ENCODE measurements around the gene JAM2. TPM values are rescaled to one million over a fixed set of nuclear protein-coding genes. Genes with fewer than 3 reads are reported as not detected.
A peak's percentile ranks its signal among the peaks of the same experiment; 100 is the strongest.

Gene JAM2
- polyA plus RNA-seq, 2 of the 4 experiments (the other 2 are of a cell fraction) = 0.01 TPM

GRCh38 chr21:25639551-25640201, 618 bp downstream of the JAM2 start:
- POLR2A ChIA-PET = no interaction called here
- Histone ChIP-seq H3K4me1 (peaks cover 4% of the 10 kb centered on the region; the same call in 1 of the 3 replicates), H3K4me2 (peak overlapping the region; percentile 94), H3K9me3 (no peaks in the 10 kb centered on the region), H3K27ac (peak overlapping the region in 1 of 2 experiments; percentile 48; a peak in 2 of 6 replicates), H3K4me3 (peak overlapping the region; percentile 46)
- CTCF ChIA-PET = interaction anchor here (1.3 to 1.5 kb wide), 2 partner anchors 31 to 73 kb away, joined by 3 to 4 read pairs; no protein-coding TSS in a partner anchor
- peak in 1 of 2 experiments; percentile 15 for DNase-seq (ENCODE audit: low read depth in 1 of 2, low spot score in 1 of 2)
- FAIRE-seq = no peak
- ATAC-seq = peak; percentile 90 to 93
- no peak for TF ChIP-seq RARB (CRISPR knock-in tag; IDR thresholded peaks at IDR 0.05)
- no peak for TF ChIP-seq PHF8 (IDR thresholded peaks at IDR 0.05; ENCODE audit: borderline replicate concordance, low read depth)
- TF ChIP-seq KDM1A (IDR thresholded peaks at IDR 0.05; ENCODE audit: low read depth) = no peak
- TF ChIP-seq NPAS2 (CRISPR knock-in tag; IDR thresholded peaks at IDR 0.05; ENCODE audit: borderline replicate concordance) = no peak
- TF ChIP-seq TFCP2L1 (CRISPR knock-in tag; IDR thresholded peaks at IDR 0.05) = no peak
- TF ChIP-seq BCL3 (IDR thresholded peaks at IDR 0.05) = no peak
- TF ChIP-seq HEYL (CRISPR knock-in tag; IDR thresholded peaks at IDR 0.05) = no peak
- no peak for TF ChIP-seq RFX5 (IDR thresholded peaks at IDR 0.05)
- no peak for TF ChIP-seq ZC3H11A (IDR thresholded peaks at IDR 0.05)
- TF ChIP-seq MAFK (IDR thresholded peaks at IDR 0.05; ENCODE audit: partially characterized antibody) = no peak
- 0% methylated on average over 3 of the region's 40 CpGs for WGBS (ENCODE audit: missing lambda C conversion rate)

- TF ChIP-seq EP300 (IDR thresholded peaks at IDR 0.05) = no peak
- no peak for TF ChIP-seq HOXA7 (CRISPR knock-in tag; IDR thresholded peaks at IDR 0.05)
- no peak for TF ChIP-seq SMC3 (IDR thresholded peaks at IDR 0.05)
- TF ChIP-seq RAD21 (conservative IDR thresholded peaks at IDR 0.05 in 1 of 2, IDR thresholded peaks at IDR 0.05 in 1 of 2) = no peak
- no peak for TF ChIP-seq ESRRA (IDR thresholded peaks at IDR 0.05; ENCODE audit: borderline replicate concordance, low read length)
- Histone ChIP-seq H3K27ac (no peak overlapping the region), H3K4me3 (peak overlapping the region; percentile 46), H3K9me3 (no peaks in the 10 kb centered on the region), H3K4me1 (peaks cover 4% of the 10 kb centered on the region; the same call in 1 of the 3 replicates), H3K4me2 (peak overlapping the region; percentile 94)
- WGBS (ENCODE audit: missing lambda C conversion rate) = 20% methylated on average over 22 of the region's 27 CpGs
- POLR2A ChIA-PET = no interaction called here
- FAIRE-seq = no peak
- CTCF ChIA-PET = interaction anchor here (1.0 kb wide), 1 partner anchor 32 kb away, joined by 4 read pairs; no protein-coding TSS in a partner anchor
- ATAC-seq = peak; percentile 36 to 64; a peak in 4 of 6 replicates
- DNase-seq (ENCODE audit: low read depth in 1 of 2, low spot score in 1 of 2) = no peak
These were observed 1.3 kb downstream of the JAM2 start for GRCh38 chr21:25640202-25640942.

- WGBS (ENCODE audit: missing lambda C conversion rate) = 69% methylated on average over 5 of the region's 5 CpGs
- no peak overlapping the region for H3K4me2 ChIP-seq
- TF ChIP-seq RCOR1 (IDR thresholded peaks at IDR 0.05; ENCODE audit: low read depth, low read length) = no peak
- no peak for TF ChIP-seq RFX5 (IDR thresholded peaks at IDR 0.05)
- TF ChIP-seq CBX2 (IDR thresholded peaks at IDR 0.05; ENCODE audit: borderline replicate concordance, low read depth) = no peak
- TF ChIP-seq HOXA7 (CRISPR knock-in tag; IDR thresholded peaks at IDR 0.05) = no peak
- no peak for TF ChIP-seq USF2 (IDR thresholded peaks at IDR 0.05)
- no peak for TF ChIP-seq ZC3H11A (IDR thresholded peaks at IDR 0.05)
- ATAC-seq (no peak), FAIRE-seq (no peak), DNase-seq (ENCODE audit: low read depth in 1 of 2, low spot score in 1 of 2) (no peak)
- no peaks in the 10 kb centered on the region for H3K9me3 ChIP-seq
- H3K4me3 ChIP-seq = no peak overlapping the region
- peaks cover 4% of the 10 kb centered on the region; the same call in 1 of the 3 replicates for H3K4me1 ChIP-seq
- H3K27ac ChIP-seq = no peak overlapping the region
- POLR2A ChIA-PET = no interaction called here
- CTCF ChIA-PET = interaction anchor here (1.0 kb wide), 1 partner anchor 32 kb away, joined by 4 read pairs; no protein-coding TSS in a partner anchor
These were observed 1.9 kb downstream of the JAM2 start for GRCh38 chr21:25640943-25641292.
